Measurements from ENCODE around the gene SLC16A6.

DNA sequence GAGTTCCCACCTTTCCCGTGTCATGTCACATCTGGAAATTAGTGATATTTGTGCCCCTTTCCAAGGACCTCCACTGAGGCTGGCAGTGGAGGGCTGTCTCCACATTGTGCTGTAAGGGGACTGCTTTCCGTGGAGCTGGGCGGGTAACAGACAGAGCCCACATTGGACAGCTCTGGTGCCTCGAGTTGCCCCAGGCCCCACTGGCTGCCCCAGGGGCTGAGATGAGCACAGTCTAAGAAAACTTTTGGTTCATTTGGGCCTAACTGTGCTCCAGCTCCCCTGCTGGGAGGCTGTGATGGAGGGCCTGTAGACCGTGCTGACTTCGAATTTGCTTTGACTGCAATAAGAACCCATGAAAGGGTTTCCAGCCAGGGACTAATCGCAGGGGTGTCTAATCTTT, 38.4 kb upstream of the SLC16A6 start:
- TF ChIP-seq POLR2A (IDR thresholded peaks at IDR 0.05; ENCODE audit: borderline replicate concordance, extremely low read depth, insufficient read depth, insufficient read length) (no peak), CTCF (IDR thresholded peaks at IDR 0.05 in 2 of 3, conservative IDR thresholded peaks at IDR 0.05 in 1 of 3; ENCODE audit: borderline replicate concordance in 1 of 3, insufficient read depth in 1 of 3, low read depth in 2 of 3, low read length in 2 of 3) (no peak), TCF7L2 (IDR thresholded peaks at IDR 0.05; ENCODE audit: borderline replicate concordance, extremely low read depth, insufficient read depth, insufficient read length) (no peak), SP1 (IDR thresholded peaks at IDR 0.05; ENCODE audit: low read depth) (no peak), EZH2 (IDR thresholded peaks at IDR 0.05) (no peak)
- TF ChIP-seq, protein P1, sequence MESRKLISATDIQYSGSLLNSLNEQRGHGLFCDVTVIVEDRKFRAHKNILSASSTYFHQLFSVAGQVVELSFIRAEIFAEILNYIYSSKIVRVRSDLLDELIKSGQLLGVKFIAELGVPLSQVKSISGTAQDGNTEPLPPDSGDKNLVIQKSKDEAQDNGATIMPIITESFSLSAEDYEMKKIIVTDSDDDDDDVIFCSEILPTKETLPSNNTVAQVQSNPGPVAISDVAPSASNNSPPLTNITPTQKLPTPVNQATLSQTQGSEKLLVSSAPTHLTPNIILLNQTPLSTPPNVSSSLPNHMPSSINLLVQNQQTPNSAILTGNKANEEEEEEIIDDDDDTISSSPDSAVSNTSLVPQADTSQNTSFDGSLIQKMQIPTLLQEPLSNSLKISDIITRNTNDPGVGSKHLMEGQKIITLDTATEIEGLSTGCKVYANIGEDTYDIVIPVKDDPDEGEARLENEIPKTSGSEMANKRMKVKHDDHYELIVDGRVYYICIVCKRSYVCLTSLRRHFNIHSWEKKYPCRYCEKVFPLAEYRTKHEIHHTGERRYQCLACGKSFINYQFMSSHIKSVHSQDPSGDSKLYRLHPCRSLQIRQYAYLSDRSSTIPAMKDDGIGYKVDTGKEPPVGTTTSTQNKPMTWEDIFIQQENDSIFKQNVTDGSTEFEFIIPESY (IDR thresholded peaks at IDR 0.05; ENCODE audit: extremely low read depth, insufficient replicate concordance, low read length) = no peak
